Measurements from ENCODE around the gene SMPD4.
"Not testable (repeated sequence)": the region's sequence is repeated elsewhere in the genome, so short reads cannot be mapped to it uniquely, and the experiment has no call there.

Gene SMPD4

GRCh38 chr2:130154773-130155765 lies 26.3 kb downstream of the SMPD4 start:
- TF ChIP-seq ZFX (IDR thresholded peaks at IDR 0.05) (no peak), CTCF (conservative IDR thresholded peaks at IDR 0.05) (no peak)
- H3K27ac ChIP-seq, result peak overlapping the region; percentile 43; the same call in 1 of the 2 replicates

- H3K27ac ChIP-seq, result not testable (repeated sequence)
Observed at GRCh38 chr2:130154423-130154770, 27.0 kb downstream of the SMPD4 start.

- H3K27ac ChIP-seq, result not testable (repeated sequence)
Observed at GRCh38 chr2:130153721-130154422, 27.5 kb downstream of the SMPD4 start.

GRCh38 chr2:130152816-130153595 lies 28.4 kb downstream of the SMPD4 start:
- no peak overlapping the region for H3K27ac ChIP-seq
- TF ChIP-seq CTCF (conservative IDR thresholded peaks at IDR 0.05) (no peak), ZFX (IDR thresholded peaks at IDR 0.05) (no peak)

- not testable (repeated sequence) for H3K27ac ChIP-seq
Observed at GRCh38 chr2:130152136-130152815, 29.1 kb downstream of the SMPD4 start.

- not testable (repeated sequence) for H3K27ac ChIP-seq
Observed at GRCh38 chr2:130151145-130151512, 30.3 kb downstream of the SMPD4 start.

GRCh38 chr2:130150181-130151144 lies 30.9 kb downstream of the SMPD4 start:
- TF ChIP-seq CTCF (conservative IDR thresholded peaks at IDR 0.05) (no peak), ZFX (IDR thresholded peaks at IDR 0.05) (no peak)
- no peak overlapping the region for H3K27ac ChIP-seq

GRCh38 chr2:130148515-130148914 lies 32.9 kb downstream of the SMPD4 start:
- H3K27ac ChIP-seq, result not testable (repeated sequence)

GRCh38 chr2:130145006-130145414 lies 36.4 kb downstream of the SMPD4 start, which contains the start of gene CCDC74B:
TSS of gene CCDC74B (minus strand) at chr2:130145112. CDS start at chr2:130144996, 116 bp downstream.
- H3K27ac ChIP-seq, result not testable (repeated sequence)

- H3K27ac ChIP-seq, result not testable (repeated sequence)
Observed at GRCh38 chr2:130143266-130144039, 37.9 kb downstream of the SMPD4 start.

- H3K27ac ChIP-seq, result not testable (repeated sequence)
Observed at GRCh38 chr2:130142396-130143265, 38.8 kb downstream of the SMPD4 start.

- H3K27ac ChIP-seq, result not testable (repeated sequence)
Observed at GRCh38 chr2:130141645-130142370, 39.6 kb downstream of the SMPD4 start.

GRCh38 chr2:130141002-130141401 lies 40.4 kb downstream of the SMPD4 start:
- H3K27ac ChIP-seq, result not testable (repeated sequence)

Data from C4-2B (cell line).